Stomach (tissue), 4 donors: ENCODE data around the gene AIG1.

Experiments
- POLR2AphosphoS5 ChIP-seq, 3 donors: sonication (generic); formaldehyde crosslinking; IDR thresholded peaks; one replicate each; pipeline ENCODE4 v1.6.1; 2016; ENCODE audit warnings: antibody characterized with exemption in 3 of 3
- TF ChIP-seq, protein P1 (sequence below), 7 experiments: fragments of 450-650 bp in 4 of 7; fragments of 200-600 bp in 3 of 7; sonication (generic) in 3 of 7; IDR thresholded peaks; one replicate each; pipeline ENCODE4 v1.5.1; 2016 to 2019; ENCODE audit warnings: antibody characterized with exemption in 7 of 7, control low read depth in 2 of 7, mild to moderate bottlenecking in 1 of 7

DNA sequence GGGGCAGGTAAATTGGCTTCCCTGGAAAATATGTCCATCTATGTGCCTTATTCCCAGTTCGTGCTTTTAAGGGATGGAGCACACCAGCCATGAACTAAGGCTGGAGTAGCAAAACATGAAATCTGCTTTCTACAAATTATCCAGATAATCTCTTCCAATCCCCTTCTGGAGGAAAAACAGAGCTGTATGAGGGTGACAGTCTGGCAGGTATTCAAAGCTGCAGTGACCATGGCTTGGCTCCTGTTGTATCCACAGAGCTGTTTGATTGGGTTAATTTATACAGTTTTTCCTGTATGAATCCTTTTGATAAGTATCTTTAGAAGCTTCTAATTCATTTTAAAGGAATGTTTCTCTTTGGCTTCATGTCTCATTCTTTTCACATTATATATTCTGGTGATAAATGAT lies 144.4 kb downstream of the AIG1 start:
- TF ChIP-seq, protein P1, sequence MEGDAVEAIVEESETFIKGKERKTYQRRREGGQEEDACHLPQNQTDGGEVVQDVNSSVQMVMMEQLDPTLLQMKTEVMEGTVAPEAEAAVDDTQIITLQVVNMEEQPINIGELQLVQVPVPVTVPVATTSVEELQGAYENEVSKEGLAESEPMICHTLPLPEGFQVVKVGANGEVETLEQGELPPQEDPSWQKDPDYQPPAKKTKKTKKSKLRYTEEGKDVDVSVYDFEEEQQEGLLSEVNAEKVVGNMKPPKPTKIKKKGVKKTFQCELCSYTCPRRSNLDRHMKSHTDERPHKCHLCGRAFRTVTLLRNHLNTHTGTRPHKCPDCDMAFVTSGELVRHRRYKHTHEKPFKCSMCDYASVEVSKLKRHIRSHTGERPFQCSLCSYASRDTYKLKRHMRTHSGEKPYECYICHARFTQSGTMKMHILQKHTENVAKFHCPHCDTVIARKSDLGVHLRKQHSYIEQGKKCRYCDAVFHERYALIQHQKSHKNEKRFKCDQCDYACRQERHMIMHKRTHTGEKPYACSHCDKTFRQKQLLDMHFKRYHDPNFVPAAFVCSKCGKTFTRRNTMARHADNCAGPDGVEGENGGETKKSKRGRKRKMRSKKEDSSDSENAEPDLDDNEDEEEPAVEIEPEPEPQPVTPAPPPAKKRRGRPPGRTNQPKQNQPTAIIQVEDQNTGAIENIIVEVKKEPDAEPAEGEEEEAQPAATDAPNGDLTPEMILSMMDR (IDR thresholded peaks at IDR 0.05) = no peak
- TF ChIP-seq POLR2AphosphoS5 (IDR thresholded peaks at IDR 0.05) = no peak
